Naive thymus-derived CD4-positive, alpha-beta T cell (primary cell): Measurements from ENCODE around the gene WDR27. TPM values are rescaled to one million over a fixed set of nuclear protein-coding genes. Genes with fewer than 3 reads are reported as not detected.

Experiments
- ATAC-seq: fragments of 150-1000 bp; cut with Tn5 transposase; 2 replicates; pipeline ENCODE4 v1.10.0; 2021; ENCODE audit warnings: mild to moderate bottlenecking, moderate library complexity
- CTCF ChIA-PET: fragments of 350-600 bp; sonication (Branson Sonifier 250); formaldehyde crosslinking; loops from one replicate; lab custom pipeline; 2021; ENCODE audit warnings: antibody characterized with exemption; lab: Charles Lee
- POLR2A ChIA-PET: fragments of 350-600 bp; sonication (Branson Sonifier 250); formaldehyde crosslinking; loops from one replicate; lab custom pipeline; 2021; ENCODE audit warnings: antibody characterized with exemption, inconsistent platforms; lab: Charles Lee
- DNase-seq, 9 donors: peaks; one replicate each; pipeline versions ENCODE4 v3.0.0 to v3.0.0-alpha.2; 2020 to 2022; ENCODE audit warnings: mixed read lengths in 1 of 9
- H3K27ac ChIP-seq: one replicate; pipeline ENCODE4 v1.7.0; 2013; ENCODE audit warnings: mild to moderate bottlenecking, low read depth, low read length, moderate library complexity
- H3K27me3 ChIP-seq, 2 donors: one replicate each; pipeline ENCODE4 v1.7.0; 2013; ENCODE audit warnings: low read length in 2 of 2, mild to moderate bottlenecking in 2 of 2, moderate library complexity in 2 of 2; ENCODE audit not compliant: control insufficient read depth in 2 of 2, insufficient read depth in 2 of 2
- H3K36me3 ChIP-seq, 3 experiments: 1 replicate in 2 of 3; 2 replicates in 1 of 3; pipeline ENCODE4 v1.7.0; 2013; ENCODE audit warnings: low read length in 3 of 3, mild to moderate bottlenecking in 3 of 3, moderate library complexity in 1 of 3; ENCODE audit not compliant: insufficient read depth in 3 of 3, control insufficient read depth in 2 of 3
- H3K4me1 ChIP-seq, 2 donors: one replicate each; pipeline ENCODE4 v1.7.0; 2013; ENCODE audit warnings: low read length in 2 of 2, mild to moderate bottlenecking in 2 of 2, moderate library complexity in 1 of 2; ENCODE audit not compliant: control insufficient read depth in 2 of 2, insufficient read depth in 2 of 2
- H3K4me3 ChIP-seq: 2 replicates; pipeline ENCODE4 v1.7.0; 2013; ENCODE audit warnings: mild to moderate bottlenecking, low read length
- H3K9me3 ChIP-seq, 3 experiments: 1 replicate in 2 of 3; 2 replicates in 1 of 3; pipeline ENCODE4 v1.7.0; 2013; ENCODE audit warnings: low read length in 3 of 3; ENCODE audit not compliant: control insufficient read depth in 2 of 3
- H3K27ac Mint-ChIP-seq, 9 donors: one replicate each; pipeline ENCODE4 v1.8.0; 2020 to 2022; ENCODE audit warnings: mixed read lengths in 9 of 9, mild to moderate bottlenecking in 8 of 9, moderate library complexity in 5 of 9, inconsistent platforms in 2 of 9
- H3K27me3 Mint-ChIP-seq, 5 donors: one replicate each; pipeline ENCODE4 v1.8.0; 2021 to 2022; ENCODE audit warnings: mixed read lengths in 5 of 5, mild to moderate bottlenecking in 1 of 5
- H3K36me3 Mint-ChIP-seq, 5 donors: one replicate each; pipeline ENCODE4 v1.8.0; 2020 to 2022; ENCODE audit warnings: mixed read lengths in 5 of 5, mild to moderate bottlenecking in 3 of 5, inconsistent platforms in 1 of 5
- H3K4me1 Mint-ChIP-seq, 7 donors: one replicate each; pipeline ENCODE4 v1.8.0; 2020 to 2022; ENCODE audit warnings: mixed read lengths in 7 of 7, mild to moderate bottlenecking in 3 of 7, inconsistent platforms in 1 of 7
- H3K4me3 Mint-ChIP-seq, 10 donors: one replicate each; pipeline ENCODE4 v1.8.0; 2020 to 2022; ENCODE audit warnings: mild to moderate bottlenecking in 10 of 10, mixed read lengths in 10 of 10, moderate library complexity in 6 of 10, inconsistent platforms in 2 of 10
- H3K9me3 Mint-ChIP-seq, 11 donors: one replicate each; pipeline ENCODE4 v1.8.0; 2020 to 2022; ENCODE audit warnings: mixed read lengths in 11 of 11, mild to moderate bottlenecking in 4 of 11, inconsistent platforms in 1 of 11, moderate library complexity in 1 of 11
- intact Hi-C, 2 donors: fragments of 100-400 bp; cut with micrococcal nuclease; formaldehyde crosslinking; loops; one replicate each; pipeline ENCODE4 v1.15.1; 2023
- polyA plus RNA-seq, 2 donors: library from polyadenylated mRNA; unstranded; fragments of 300-500 nt; fragmentation: Illumina TruSeq; gene quantifications; one replicate each; pipeline ENCODE4 v1.2.3, GENCODE V29; 2021
- total RNA-seq, 6 experiments: library from RNA in 5 of 6; stranded (reverse) in 5 of 6; gene quantifications; 1 replicate in 5 of 6; 2 replicates in 1 of 6; pipeline ENCODE4 v1.2.3 and lab custom pipeline; 2021 to 2026

Gene WDR27
- total and polyA plus RNA-seq, 7 experiments from 2014 or later: 6.7 to 89.0 (median 36.0) TPM

- Histone ChIP-seq H3K27ac (no peak overlapping the region), H3K36me3 (no peaks in the 10 kb centered on the region), H3K9me3 (no peaks in the 10 kb centered on the region), H3K4me1 (no peaks in the 10 kb centered on the region), H3K27me3 (no peaks in the 10 kb centered on the region), H3K4me3 (no peak overlapping the region)
- ChIA-PET POLR2A (no interaction called here), CTCF (no interaction called here)
- Mint-ChIP-seq H3K9me3 (no peaks in the 10 kb centered on the region), H3K27ac (no peak overlapping the region), H3K4me3 (no peak overlapping the region), H3K36me3 (peaks cover 0 to 25% (median 0%) of the 10 kb centered on the region in 5 donors), H3K4me1 (no peaks in the 10 kb centered on the region), H3K27me3 (peaks cover 0 to 13% (median 0%) of the 10 kb centered on the region in 5 donors)
- ATAC-seq: no peak
- no peak for DNase-seq
- intact Hi-C loops: no loop called here
These were observed 202.0 kb downstream of the WDR27 start for GRCh38 chr6:169499848-169500247.

- ChIA-PET CTCF (no interaction called here), POLR2A (no interaction called here)
- Histone ChIP-seq H3K9me3 (no peaks in the 10 kb centered on the region), H3K27ac (no peak overlapping the region), H3K4me3 (no peak overlapping the region), H3K36me3 (no peaks in the 10 kb centered on the region), H3K4me1 (no peaks in the 10 kb centered on the region), H3K27me3 (no peaks in the 10 kb centered on the region)
- no peak for ATAC-seq
- Mint-ChIP-seq H3K4me3 (no peak overlapping the region), H3K9me3 (no peaks in the 10 kb centered on the region), H3K27me3 (peaks cover 0 to 13% (median 0%) of the 10 kb centered on the region in 5 donors), H3K36me3 (peaks cover 0 to 25% (median 0%) of the 10 kb centered on the region in 5 donors), H3K27ac (no peak overlapping the region), H3K4me1 (no peaks in the 10 kb centered on the region)
- intact Hi-C loops: no loop called here
- DNase-seq: no peak
These were observed 202.8 kb downstream of the WDR27 start for GRCh38 chr6:169498916-169499513.

- Mint-ChIP-seq H3K9me3 (no peaks in the 10 kb centered on the region), H3K27me3 (peaks cover 0 to 13% (median 0%) of the 10 kb centered on the region in 5 donors), H3K4me3 (no peak overlapping the region), H3K36me3 (peaks cover 0 to 13% (median 0%) of the 10 kb centered on the region in 5 donors), H3K27ac (no peak overlapping the region), H3K4me1 (no peaks in the 10 kb centered on the region)
- Histone ChIP-seq H3K4me3 (no peak overlapping the region), H3K27ac (no peak overlapping the region), H3K9me3 (no peaks in the 10 kb centered on the region), H3K4me1 (no peaks in the 10 kb centered on the region), H3K36me3 (no peaks in the 10 kb centered on the region), H3K27me3 (no peaks in the 10 kb centered on the region)
- CTCF ChIA-PET: no interaction called here
- no peak for ATAC-seq
- POLR2A ChIA-PET: no interaction called here
- intact Hi-C loops: no loop called here
- no peak for DNase-seq
These were observed 206.2 kb downstream of the WDR27 start for GRCh38 chr6:169495601-169496000.

- intact Hi-C loops: no loop called here
- H3K4me3 ChIP-seq: no peak overlapping the region
- CTCF ChIA-PET: no interaction called here
- H3K9me3 Mint-ChIP-seq: no peaks in the 10 kb centered on the region
- peaks cover 0 to 13% (median 0%) of the 10 kb centered on the region in 5 donors for H3K27me3 Mint-ChIP-seq
- no peaks in the 10 kb centered on the region for H3K4me1 ChIP-seq
- H3K4me1 Mint-ChIP-seq: no peaks in the 10 kb centered on the region
- H3K27ac Mint-ChIP-seq: no peak overlapping the region
- DNase-seq (no peak), ATAC-seq (no peak)
- POLR2A ChIA-PET: no interaction called here
- no peaks in the 10 kb centered on the region for H3K27me3 ChIP-seq
- no peaks in the 10 kb centered on the region for H3K36me3 ChIP-seq
- H3K27ac ChIP-seq: no peak overlapping the region
- H3K4me3 Mint-ChIP-seq: no peak overlapping the region
- peaks cover 0 to 16% (median 0%) of the 10 kb centered on the region in 5 donors for H3K36me3 Mint-ChIP-seq
- H3K9me3 ChIP-seq: no peaks in the 10 kb centered on the region
These were observed 207.8 kb downstream of the WDR27 start for GRCh38 chr6:169494038-169494437.

GRCh38 chr6:169491482-169491881, 210.3 kb downstream of the WDR27 start:
- Mint-ChIP-seq H3K36me3 (peaks cover 0 to 12% (median 4%) of the 10 kb centered on the region in 5 donors), H3K4me1 (no peaks in the 10 kb centered on the region), H3K27me3 (peaks cover 0 to 8% (median 0%) of the 10 kb centered on the region in 5 donors), H3K4me3 (no peak overlapping the region), H3K9me3 (no peaks in the 10 kb centered on the region), H3K27ac (peak overlapping the region in 1 of 9 donors; percentile 12)
- no peaks in the 10 kb centered on the region for H3K36me3 ChIP-seq
- DNase-seq (no peak), ATAC-seq (no peak)
- H3K27ac ChIP-seq: no peak overlapping the region
- H3K4me3 ChIP-seq: no peak overlapping the region
- intact Hi-C loops: no loop called here
- no peaks in the 10 kb centered on the region for H3K9me3 ChIP-seq
- no peaks in the 10 kb centered on the region for H3K27me3 ChIP-seq
- ChIA-PET POLR2A (no interaction called here), CTCF (interaction anchor here (0.6 kb wide), 1 partner anchor 134 kb away, joined by 3 read pairs; no protein-coding TSS in a partner anchor)
- no peaks in the 10 kb centered on the region for H3K4me1 ChIP-seq

- H3K36me3 Mint-ChIP-seq: peaks cover 0 to 11% (median 4%) of the 10 kb centered on the region in 5 donors
- no peaks in the 10 kb centered on the region for H3K36me3 ChIP-seq
- no peak overlapping the region for H3K27ac ChIP-seq
- ATAC-seq: no peak
- H3K27ac Mint-ChIP-seq: no peak overlapping the region
- H3K27me3 ChIP-seq: no peaks in the 10 kb centered on the region
- DNase-seq: no peak
- no peaks in the 10 kb centered on the region for H3K4me1 Mint-ChIP-seq
- H3K9me3 ChIP-seq: no peaks in the 10 kb centered on the region
- H3K27me3 Mint-ChIP-seq: peaks cover 0 to 4% (median 0%) of the 10 kb centered on the region in 5 donors
- ChIA-PET CTCF (no interaction called here), POLR2A (no interaction called here)
- no peaks in the 10 kb centered on the region for H3K4me1 ChIP-seq
- intact Hi-C loops: no loop called here
- no peak overlapping the region for H3K4me3 Mint-ChIP-seq
- H3K9me3 Mint-ChIP-seq: no peaks in the 10 kb centered on the region
- no peak overlapping the region for H3K4me3 ChIP-seq
These were observed 211.0 kb downstream of the WDR27 start for GRCh38 chr6:169490830-169491229.

GRCh38 chr6:169490246-169490641, 211.6 kb downstream of the WDR27 start:
- Mint-ChIP-seq H3K27ac (no peak overlapping the region), H3K9me3 (peaks cover 0 to 5% (median 0%) of the 10 kb centered on the region in 11 donors), H3K36me3 (peaks cover 0 to 15% (median 6%) of the 10 kb centered on the region in 5 donors), H3K4me1 (no peaks in the 10 kb centered on the region), H3K27me3 (no peaks in the 10 kb centered on the region), H3K4me3 (no peak overlapping the region)
- ChIA-PET CTCF (no interaction called here), POLR2A (no interaction called here)
- ATAC-seq (no peak), DNase-seq (no peak)
- no peaks in the 10 kb centered on the region for H3K36me3 ChIP-seq
- no peak overlapping the region for H3K4me3 ChIP-seq
- H3K4me1 ChIP-seq: no peaks in the 10 kb centered on the region
- no peak overlapping the region for H3K27ac ChIP-seq
- no peaks in the 10 kb centered on the region for H3K9me3 ChIP-seq
- H3K27me3 ChIP-seq: no peaks in the 10 kb centered on the region
- intact Hi-C loops: no loop called here
